ENCODE results near the gene CYTH1.

CYTH1 gene

GRCh38 chr17:78679495-78680395 lies 102.3 kb downstream of the CYTH1 start:
- H3K27ac ChIP-seq (ENCODE audit: insufficient read depth, low read depth, low read length, poor library complexity, severe bottlenecking), result no peak overlapping the region
- WGBS, 2 experiments, result 93% methylated on average over 24 of the region's 24 CpGs

GRCh38 chr17:78678711-78679110 lies 103.4 kb downstream of the CYTH1 start:
- Histone ChIP-seq H3K9me3 (ENCODE audit: control insufficient read depth, low read length) (no peaks in the 10 kb centered on the region), H3K4me3 (ENCODE audit: insufficient read depth, low read depth, low read length) (no peak overlapping the region), H3K27ac (ENCODE audit: insufficient read depth, low read depth, low read length, poor library complexity, severe bottlenecking) (no peak overlapping the region), H3K36me3 (ENCODE audit: control insufficient read depth, insufficient read depth, low read length) (no peaks in the 10 kb centered on the region), H3K4me1 (ENCODE audit: control insufficient read depth, insufficient read depth, low read length) (no peaks in the 10 kb centered on the region), H3K27me3 (ENCODE audit: control insufficient read depth, insufficient read depth, low read length, poor library complexity, severe bottlenecking) (no peaks in the 10 kb centered on the region)
- 95 to 97% methylated on average over 6 of the region's 6 CpGs for WGBS, 2 experiments

More at GRCh38 chr17:78679495-78680395, 102.3 kb downstream of the CYTH1 start:
- H3K4me3 ChIP-seq (ENCODE audit: insufficient read depth, low read depth, low read length), result no peak overlapping the region
- H3K36me3 ChIP-seq (ENCODE audit: control insufficient read depth, insufficient read depth, low read length), result no peaks in the 10 kb centered on the region
- no peaks in the 10 kb centered on the region for H3K4me1 ChIP-seq (ENCODE audit: control insufficient read depth, insufficient read depth, low read length)
- no peaks in the 10 kb centered on the region for H3K9me3 ChIP-seq (ENCODE audit: control insufficient read depth, low read length)
- H3K27me3 ChIP-seq (ENCODE audit: control insufficient read depth, insufficient read depth, low read length, poor library complexity, severe bottlenecking), result no peaks in the 10 kb centered on the region

GRCh38 chr17:78678222-78678557 lies 103.9 kb downstream of the CYTH1 start:
- Histone ChIP-seq H3K36me3 (ENCODE audit: control insufficient read depth, insufficient read depth, low read length) (no peaks in the 10 kb centered on the region), H3K27ac (ENCODE audit: insufficient read depth, low read depth, low read length, poor library complexity, severe bottlenecking) (no peak overlapping the region), H3K4me1 (ENCODE audit: control insufficient read depth, insufficient read depth, low read length) (no peaks in the 10 kb centered on the region), H3K4me3 (ENCODE audit: insufficient read depth, low read depth, low read length) (no peak overlapping the region), H3K9me3 (ENCODE audit: control insufficient read depth, low read length) (no peaks in the 10 kb centered on the region), H3K27me3 (ENCODE audit: control insufficient read depth, insufficient read depth, low read length, poor library complexity, severe bottlenecking) (no peaks in the 10 kb centered on the region)
- 94 to 97% methylated on average over 11 of the region's 11 CpGs for WGBS, 2 experiments

GRCh38 chr17:78677303-78678221 lies 104.5 kb downstream of the CYTH1 start:
- H3K4me1 ChIP-seq (ENCODE audit: control insufficient read depth, insufficient read depth, low read length), result no peaks in the 10 kb centered on the region
- H3K27me3 ChIP-seq (ENCODE audit: control insufficient read depth, insufficient read depth, low read length, poor library complexity, severe bottlenecking), result no peaks in the 10 kb centered on the region
- no peak overlapping the region for H3K27ac ChIP-seq (ENCODE audit: insufficient read depth, low read depth, low read length, poor library complexity, severe bottlenecking)
- WGBS, 2 experiments, result 95% methylated on average over 25 of the region's 25 CpGs
- H3K9me3 ChIP-seq (ENCODE audit: control insufficient read depth, low read length), result no peaks in the 10 kb centered on the region
- H3K36me3 ChIP-seq (ENCODE audit: control insufficient read depth, insufficient read depth, low read length), result no peaks in the 10 kb centered on the region
- no peak overlapping the region for H3K4me3 ChIP-seq (ENCODE audit: insufficient read depth, low read depth, low read length)

GRCh38 chr17:78676412-78677302 lies 105.4 kb downstream of the CYTH1 start:
- Histone ChIP-seq H3K4me1 (ENCODE audit: control insufficient read depth, insufficient read depth, low read length) (no peaks in the 10 kb centered on the region), H3K27ac (ENCODE audit: insufficient read depth, low read depth, low read length, poor library complexity, severe bottlenecking) (no peak overlapping the region), H3K4me3 (ENCODE audit: insufficient read depth, low read depth, low read length) (no peak overlapping the region), H3K9me3 (ENCODE audit: control insufficient read depth, low read length) (no peaks in the 10 kb centered on the region), H3K36me3 (ENCODE audit: control insufficient read depth, insufficient read depth, low read length) (no peaks in the 10 kb centered on the region), H3K27me3 (ENCODE audit: control insufficient read depth, insufficient read depth, low read length, poor library complexity, severe bottlenecking) (no peaks in the 10 kb centered on the region)
- 95 to 96% methylated on average over 26 of the region's 26 CpGs for WGBS, 2 experiments

- H3K9me3 ChIP-seq (ENCODE audit: control insufficient read depth, low read length), result no peaks in the 10 kb centered on the region
- no peak overlapping the region for H3K4me3 ChIP-seq (ENCODE audit: insufficient read depth, low read depth, low read length)
- H3K27ac ChIP-seq (ENCODE audit: insufficient read depth, low read depth, low read length, poor library complexity, severe bottlenecking), result no peak overlapping the region
- H3K36me3 ChIP-seq (ENCODE audit: control insufficient read depth, insufficient read depth, low read length), result no peaks in the 10 kb centered on the region
- no peaks in the 10 kb centered on the region for H3K4me1 ChIP-seq (ENCODE audit: control insufficient read depth, insufficient read depth, low read length)
- H3K27me3 ChIP-seq (ENCODE audit: control insufficient read depth, insufficient read depth, low read length, poor library complexity, severe bottlenecking), result no peaks in the 10 kb centered on the region
- 92 to 94% methylated on average over 15 of the region's 15 CpGs for WGBS, 2 experiments
These were observed 106.2 kb downstream of the CYTH1 start for GRCh38 chr17:78675836-78676235.

GRCh38 chr17:78675316-78675616 lies 106.8 kb downstream of the CYTH1 start:
- WGBS, 2 experiments, result 93 to 96% methylated on average over 17 of the region's 17 CpGs
- Histone ChIP-seq H3K27ac (ENCODE audit: insufficient read depth, low read depth, low read length, poor library complexity, severe bottlenecking) (no peak overlapping the region), H3K4me1 (ENCODE audit: control insufficient read depth, insufficient read depth, low read length) (no peaks in the 10 kb centered on the region), H3K9me3 (ENCODE audit: control insufficient read depth, low read length) (no peaks in the 10 kb centered on the region), H3K36me3 (ENCODE audit: control insufficient read depth, insufficient read depth, low read length) (no peaks in the 10 kb centered on the region), H3K4me3 (ENCODE audit: insufficient read depth, low read depth, low read length) (no peak overlapping the region), H3K27me3 (ENCODE audit: control insufficient read depth, insufficient read depth, low read length, poor library complexity, severe bottlenecking) (no peaks in the 10 kb centered on the region)

- Histone ChIP-seq H3K27me3 (ENCODE audit: control insufficient read depth, insufficient read depth, low read length, poor library complexity, severe bottlenecking) (no peaks in the 10 kb centered on the region), H3K4me3 (ENCODE audit: insufficient read depth, low read depth, low read length) (no peak overlapping the region), H3K36me3 (ENCODE audit: control insufficient read depth, insufficient read depth, low read length) (no peaks in the 10 kb centered on the region), H3K9me3 (ENCODE audit: control insufficient read depth, low read length) (no peaks in the 10 kb centered on the region), H3K4me1 (ENCODE audit: control insufficient read depth, insufficient read depth, low read length) (no peaks in the 10 kb centered on the region), H3K27ac (ENCODE audit: insufficient read depth, low read depth, low read length, poor library complexity, severe bottlenecking) (no peak overlapping the region)
- 80 to 85% methylated on average over 28 of the region's 28 CpGs for WGBS, 2 experiments
These were observed 107.3 kb downstream of the CYTH1 start for GRCh38 chr17:78674595-78675315.

GRCh38 chr17:78674156-78674555 lies 107.9 kb downstream of the CYTH1 start:
- H3K36me3 ChIP-seq (ENCODE audit: control insufficient read depth, insufficient read depth, low read length), result no peaks in the 10 kb centered on the region
- no peak overlapping the region for H3K4me3 ChIP-seq (ENCODE audit: insufficient read depth, low read depth, low read length)
- WGBS, 2 experiments, result 96 to 98% methylated on average over 5 of the region's 5 CpGs
- H3K27me3 ChIP-seq (ENCODE audit: control insufficient read depth, insufficient read depth, low read length, poor library complexity, severe bottlenecking), result no peaks in the 10 kb centered on the region
- no peaks in the 10 kb centered on the region for H3K9me3 ChIP-seq (ENCODE audit: control insufficient read depth, low read length)
- no peaks in the 10 kb centered on the region for H3K4me1 ChIP-seq (ENCODE audit: control insufficient read depth, insufficient read depth, low read length)
- H3K27ac ChIP-seq (ENCODE audit: insufficient read depth, low read depth, low read length, poor library complexity, severe bottlenecking), result no peak overlapping the region

Data from ectodermal cell (in vitro differentiated cells).